8988T (cell line): ENCODE measurements around the gene CCDC71.
A peak's percentile ranks its signal among the peaks of the same experiment; 100 is the strongest.

Experiments used
- DNase-seq: peaks from one replicate; pipeline ENCODE4 v3.0.0; 2011

Gene CCDC71

GRCh38 chr3:49165771-49166751 is at the start of gene CCDC71:
Gene CCDC71, minus strand, starts transcription at chr3:49166331. Its CDS starts 2,123 bp downstream, at chr3:49164208.
- peak; percentile 98 for DNase-seq

GRCh38 chr3:49213998-49214397 is 47.9 kb upstream of the CCDC71 start:
- no peak for DNase-seq

- no peak for DNase-seq
Observed at GRCh38 chr3:49213541-49213943, 47.4 kb upstream of the CCDC71 start.

- DNase-seq: no peak
Observed at GRCh38 chr3:49199900-49200281, 33.8 kb upstream of the CCDC71 start.

GRCh38 chr3:49199239-49199899 is 33.2 kb upstream of the CCDC71 start:
- no peak for DNase-seq

GRCh38 chr3:49198611-49199230 is 32.6 kb upstream of the CCDC71 start:
- DNase-seq: no peak

- DNase-seq: no peak
Observed at GRCh38 chr3:49198161-49198560, 32.0 kb upstream of the CCDC71 start.

- DNase-seq: no peak
Observed at GRCh38 chr3:49191741-49192140, 25.6 kb upstream of the CCDC71 start.

- no peak for DNase-seq
Observed at GRCh38 chr3:49183873-49184272, 17.7 kb upstream of the CCDC71 start.

- no peak for DNase-seq
Observed at GRCh38 chr3:49182682-49183081, 16.6 kb upstream of the CCDC71 start.

GRCh38 chr3:49181351-49181750 is 15.2 kb upstream of the CCDC71 start:
- DNase-seq: no peak

GRCh38 chr3:49180116-49180515 is 14.0 kb upstream of the CCDC71 start:
- no peak for DNase-seq

GRCh38 chr3:49177073-49177472 is 10.9 kb upstream of the CCDC71 start:
- DNase-seq: no peak

GRCh38 chr3:49175530-49175929 is 9.4 kb upstream of the CCDC71 start:
- no peak for DNase-seq

- DNase-seq: no peak
Observed at GRCh38 chr3:49174397-49174985, 8.4 kb upstream of the CCDC71 start.

GRCh38 chr3:49173792-49174170 is 7.7 kb upstream of the CCDC71 start:
- DNase-seq: no peak

GRCh38 chr3:49173116-49173791 is 7.1 kb upstream of the CCDC71 start:
- no peak for DNase-seq

- no peak for DNase-seq
Observed at GRCh38 chr3:49172551-49173041, 6.5 kb upstream of the CCDC71 start.

- DNase-seq: no peak
Observed at GRCh38 chr3:49171775-49172500, 5.8 kb upstream of the CCDC71 start.

GRCh38 chr3:49171119-49171774 is 5.1 kb upstream of the CCDC71 start, which contains the start of gene KLHDC8B:
Gene KLHDC8B, plus strand, starts transcription at chr3:49171598. Its CDS starts 1,172 bp downstream, at chr3:49172770.
- peak; percentile 98 for DNase-seq

- DNase-seq: no peak
Observed at GRCh38 chr3:49170744-49171118, 4.6 kb upstream of the CCDC71 start.
